SK-N-SH treated with all-trans-retinoic acid at 6 μM for 48 hours (cell line): Measurements from ENCODE around the gene CCNL2.
A peak's percentile ranks its signal among the peaks of the same experiment; 100 is the strongest.

Experiments used
- ATAC-seq: fragments of 200-7000 bp; cut with Tn5 transposase; 3 replicates; pipeline ENCODE4 v1.9.1; 2020; ENCODE audit warnings: mild to moderate bottlenecking, moderate library complexity
- ARNTL ChIP-seq: fragments of 450-650 bp; formaldehyde crosslinking; IDR thresholded peaks from 2 replicates; pipeline ENCODE4 v1.5.0; 2020; ENCODE audit warnings: low read depth, mild to moderate bottlenecking, moderate library complexity, borderline replicate concordance
- BACH2 ChIP-seq: fragments of 250-450 bp; sonication (Bioruptor Pico); IDR thresholded peaks from 2 replicates; pipeline ENCODE4 v1.9.0; 2021; ENCODE audit warnings: mild to moderate bottlenecking, borderline replicate concordance
- CSDC2 ChIP-seq: fragments of 250-450 bp; sonication (Bioruptor Pico); IDR thresholded peaks from 2 replicates; pipeline ENCODE4 v1.5.0; 2020; ENCODE audit warnings: mild to moderate bottlenecking, moderate library complexity
- ESRRG ChIP-seq: fragments of 250-450 bp; sonication (Bioruptor Pico); IDR thresholded peaks from 2 replicates; pipeline ENCODE4 v1.6.1; 2021; ENCODE audit warnings: mild to moderate bottlenecking
- ISL1 ChIP-seq: fragments of 250-450 bp; sonication (Bioruptor Pico); IDR thresholded peaks from 2 replicates; pipeline ENCODE4 v2.1.2; 2022; ENCODE audit warnings: mild to moderate bottlenecking, moderate library complexity
- OSR1 ChIP-seq: fragments of 250-450 bp; sonication (Bioruptor Pico); IDR thresholded peaks from 2 replicates; pipeline ENCODE4 v1.8.0; 2022; ENCODE audit warnings: moderate library complexity, mild to moderate bottlenecking, inconsistent platforms
- PATZ1 ChIP-seq: fragments of 250-450 bp; sonication (Bioruptor Pico); IDR thresholded peaks from 2 replicates; pipeline ENCODE4 v1.8.0; 2020; ENCODE audit warnings: mild to moderate bottlenecking, moderate library complexity, borderline replicate concordance
- POU6F1 ChIP-seq: fragments of 250-450 bp; sonication (Bioruptor Pico); IDR thresholded peaks from 2 replicates; pipeline ENCODE4 v1.8.0; 2021; ENCODE audit warnings: low read depth, mild to moderate bottlenecking, moderate library complexity, borderline replicate concordance
- PPARA ChIP-seq: fragments of 250-450 bp; sonication (Bioruptor Pico); IDR thresholded peaks from 2 replicates; pipeline ENCODE4 v1.5.0; 2020; ENCODE audit warnings: mild to moderate bottlenecking, borderline replicate concordance
- RARB ChIP-seq: fragments of 250-450 bp; sonication (Bioruptor Pico); IDR thresholded peaks from 2 replicates; pipeline ENCODE4 v1.8.0; 2021; ENCODE audit warnings: mild to moderate bottlenecking, moderate library complexity
- SNAI2 ChIP-seq: fragments of 250-450 bp; sonication (Bioruptor Pico); IDR thresholded peaks from 2 replicates; pipeline ENCODE4 v1.5.0; 2020; ENCODE audit warnings: mild to moderate bottlenecking, moderate library complexity
- TCF4 ChIP-seq: fragments of 250-450 bp; sonication (Bioruptor Pico); IDR thresholded peaks from 2 replicates; pipeline ENCODE4 v1.8.0; 2021; ENCODE audit warnings: mild to moderate bottlenecking, moderate library complexity, borderline replicate concordance
- TOX ChIP-seq: fragments of 250-450 bp; sonication (Bioruptor Pico); IDR thresholded peaks from 2 replicates; pipeline ENCODE4 v1.8.0; 2021; ENCODE audit warnings: mild to moderate bottlenecking, moderate library complexity, borderline replicate concordance
- TSHZ2 ChIP-seq: fragments of 250-450 bp; sonication (Bioruptor Pico); IDR thresholded peaks from 2 replicates; pipeline ENCODE4 v1.5.0; 2020; ENCODE audit warnings: mild to moderate bottlenecking, moderate library complexity
- ZC3H10 ChIP-seq: fragments of 250-450 bp; sonication (Bioruptor Pico); IDR thresholded peaks from 2 replicates; pipeline ENCODE4 v1.5.1; 2021; ENCODE audit warnings: mild to moderate bottlenecking, moderate library complexity
- ZFP30 ChIP-seq: fragments of 450-650 bp; formaldehyde crosslinking; IDR thresholded peaks from 2 replicates; pipeline ENCODE4 v1.5.0; 2022; ENCODE audit warnings: mild to moderate bottlenecking, moderate library complexity
- ZNF565 ChIP-seq: fragments of 450-650 bp; formaldehyde crosslinking; conservative IDR thresholded peaks from 2 replicates; pipeline ENCODE4 v1.5.0; 2020; ENCODE audit warnings: low read depth, mild to moderate bottlenecking, moderate library complexity
- ZNF70 ChIP-seq: fragments of 450-650 bp; formaldehyde crosslinking; IDR thresholded peaks from 2 replicates; pipeline ENCODE4 v1.5.0; 2020; ENCODE audit warnings: mild to moderate bottlenecking, moderate library complexity
- ZNF8 ChIP-seq: fragments of 450-650 bp; formaldehyde crosslinking; IDR thresholded peaks from 2 replicates; pipeline ENCODE4 v1.5.0; 2020; ENCODE audit warnings: mild to moderate bottlenecking, moderate library complexity

The CCNL2 gene

GRCh38 chr1:1373815-1374588 lies 25.1 kb downstream of the CCNL2 start:
- ATAC-seq = no peak
- no peak for TF ChIP-seq ZNF8
- TF ChIP-seq BACH2 (CRISPR knock-in tag) = no peak
- no peak for TF ChIP-seq TCF4 (CRISPR knock-in tag)
- no peak for TF ChIP-seq ISL1 (CRISPR knock-in tag)
- TF ChIP-seq PPARA (CRISPR knock-in tag) = no peak
- no peak for TF ChIP-seq ESRRG
- no peak for TF ChIP-seq OSR1
- TF ChIP-seq ARNTL = no peak
- TF ChIP-seq ZNF70 (CRISPR knock-in tag) = no peak

- no peak for TF ChIP-seq ISL1 (CRISPR knock-in tag)
- no peak for TF ChIP-seq CSDC2 (CRISPR knock-in tag)
- TF ChIP-seq SNAI2 (CRISPR knock-in tag) = no peak
- TF ChIP-seq POU6F1 (CRISPR knock-in tag) = no peak
- TF ChIP-seq TSHZ2 = no peak
- no peak for TF ChIP-seq TCF4 (CRISPR knock-in tag)
- TF ChIP-seq ZNF8 = no peak
- no peak for TF ChIP-seq OSR1
- TF ChIP-seq ZC3H10 (CRISPR knock-in tag) = no peak
- no peak for TF ChIP-seq ARNTL
- TF ChIP-seq RARB = no peak
- no peak for TF ChIP-seq ZFP30
- TF ChIP-seq PATZ1 (CRISPR knock-in tag) = no peak
- no peak for TF ChIP-seq ZNF565 (CRISPR knock-in tag)
- no peak for TF ChIP-seq BACH2 (CRISPR knock-in tag)
- ATAC-seq = no peak
These were observed 25.9 kb downstream of the CCNL2 start for GRCh38 chr1:1373051-1373814.

GRCh38 chr1:1371746-1372711 lies 27.1 kb downstream of the CCNL2 start:
- TF ChIP-seq SNAI2 (CRISPR knock-in tag) (no peak), ESRRG (no peak), TOX (no peak), PPARA (CRISPR knock-in tag) (no peak), PATZ1 (CRISPR knock-in tag) (no peak), CSDC2 (CRISPR knock-in tag) (no peak)
- TF ChIP-seq, all 23 proteins: peak for 0
- peak; percentile 55 for ATAC-seq
